ENCODE measurements around the gene POLR1A.

- TF ChIP-seq, protein P1, sequence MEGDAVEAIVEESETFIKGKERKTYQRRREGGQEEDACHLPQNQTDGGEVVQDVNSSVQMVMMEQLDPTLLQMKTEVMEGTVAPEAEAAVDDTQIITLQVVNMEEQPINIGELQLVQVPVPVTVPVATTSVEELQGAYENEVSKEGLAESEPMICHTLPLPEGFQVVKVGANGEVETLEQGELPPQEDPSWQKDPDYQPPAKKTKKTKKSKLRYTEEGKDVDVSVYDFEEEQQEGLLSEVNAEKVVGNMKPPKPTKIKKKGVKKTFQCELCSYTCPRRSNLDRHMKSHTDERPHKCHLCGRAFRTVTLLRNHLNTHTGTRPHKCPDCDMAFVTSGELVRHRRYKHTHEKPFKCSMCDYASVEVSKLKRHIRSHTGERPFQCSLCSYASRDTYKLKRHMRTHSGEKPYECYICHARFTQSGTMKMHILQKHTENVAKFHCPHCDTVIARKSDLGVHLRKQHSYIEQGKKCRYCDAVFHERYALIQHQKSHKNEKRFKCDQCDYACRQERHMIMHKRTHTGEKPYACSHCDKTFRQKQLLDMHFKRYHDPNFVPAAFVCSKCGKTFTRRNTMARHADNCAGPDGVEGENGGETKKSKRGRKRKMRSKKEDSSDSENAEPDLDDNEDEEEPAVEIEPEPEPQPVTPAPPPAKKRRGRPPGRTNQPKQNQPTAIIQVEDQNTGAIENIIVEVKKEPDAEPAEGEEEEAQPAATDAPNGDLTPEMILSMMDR (IDR thresholded peaks at IDR 0.05), result no peak
- no peak for TF ChIP-seq POLR2A (IDR thresholded peaks at IDR 0.05)
- TF ChIP-seq EP300 (IDR thresholded peaks at IDR 0.05), result no peak
- no peak for TF ChIP-seq POLR2AphosphoS5 (IDR thresholded peaks at IDR 0.05)
These were observed 30.0 kb upstream of the POLR1A start for GRCh38 chr2:86135653-86136052.
